HUES64 (cell line): Measurements from ENCODE around the gene LRP3.
"Not testable (repeated sequence)": the region's sequence is repeated elsewhere in the genome, so short reads cannot be mapped to it uniquely, and the experiment has no call there.

Experiments used
- H3K27ac ChIP-seq: 2 replicates; pipeline ENCODE4 v1.7.0; 2013; ENCODE audit warnings: low read depth, low read length, inconsistent platforms
- H3K27me3 ChIP-seq: 2 replicates; pipeline ENCODE4 v1.6.1; 2013; ENCODE audit warnings: mild to moderate bottlenecking, low read length; ENCODE audit not compliant: insufficient read depth
- H3K36me3 ChIP-seq: 2 replicates; pipeline ENCODE4 v1.6.1; 2013; ENCODE audit warnings: mild to moderate bottlenecking, low read length; ENCODE audit not compliant: insufficient read depth
- H3K4me1 ChIP-seq: 2 replicates; pipeline ENCODE4 v1.6.1; 2013; ENCODE audit warnings: mild to moderate bottlenecking, low read length, moderate library complexity; ENCODE audit not compliant: insufficient read depth
- H3K4me3 ChIP-seq: 2 replicates; pipeline ENCODE4 v1.5.1; 2013; ENCODE audit warnings: mild to moderate bottlenecking, low read length, moderate library complexity
- H3K9ac ChIP-seq: 2 replicates; pipeline ENCODE4 v1.6.1; 2013; ENCODE audit warnings: mild to moderate bottlenecking, low read depth, low read length
- H3K9me3 ChIP-seq: 2 replicates; pipeline ENCODE4 v1.6.1; 2013; ENCODE audit warnings: low read depth, low read length; ENCODE audit not compliant: insufficient read depth
- WGBS: fragments of 150-250, 120-280 bp; methylation state at CpG from one replicate; pipeline ENCODE4 v1.1.7; 2013; ENCODE audit warnings: missing lambda C conversion rate; 5-methylcytosine and 5-hydroxymethylcytosine counted together

LRP3 gene

GRCh38 chr19:33221638-33222037 lies 27.5 kb downstream of the LRP3 start:
- no peaks in the 10 kb centered on the region for H3K4me1 ChIP-seq
- no peak overlapping the region for H3K27ac ChIP-seq
- peaks cover 32% of the 10 kb centered on the region for H3K27me3 ChIP-seq
- no peaks in the 10 kb centered on the region for H3K36me3 ChIP-seq
- no peak overlapping the region for H3K9ac ChIP-seq
- 90% methylated on average over 6 of the region's 6 CpGs for WGBS
- H3K4me3 ChIP-seq = no peak overlapping the region
- H3K9me3 ChIP-seq = no peaks in the 10 kb centered on the region

- not testable (repeated sequence) for H3K9ac ChIP-seq, H3K4me3 ChIP-seq, H3K36me3 ChIP-seq, H3K4me1 ChIP-seq, H3K9me3 ChIP-seq, H3K27ac ChIP-seq
- peaks cover 38% of the 10 kb centered on the region for H3K27me3 ChIP-seq
- WGBS = 97% methylated on average over 2 of the region's 2 CpGs
Measured at GRCh38 chr19:33222255-33222654, 28.1 kb downstream of the LRP3 start.

DNA sequence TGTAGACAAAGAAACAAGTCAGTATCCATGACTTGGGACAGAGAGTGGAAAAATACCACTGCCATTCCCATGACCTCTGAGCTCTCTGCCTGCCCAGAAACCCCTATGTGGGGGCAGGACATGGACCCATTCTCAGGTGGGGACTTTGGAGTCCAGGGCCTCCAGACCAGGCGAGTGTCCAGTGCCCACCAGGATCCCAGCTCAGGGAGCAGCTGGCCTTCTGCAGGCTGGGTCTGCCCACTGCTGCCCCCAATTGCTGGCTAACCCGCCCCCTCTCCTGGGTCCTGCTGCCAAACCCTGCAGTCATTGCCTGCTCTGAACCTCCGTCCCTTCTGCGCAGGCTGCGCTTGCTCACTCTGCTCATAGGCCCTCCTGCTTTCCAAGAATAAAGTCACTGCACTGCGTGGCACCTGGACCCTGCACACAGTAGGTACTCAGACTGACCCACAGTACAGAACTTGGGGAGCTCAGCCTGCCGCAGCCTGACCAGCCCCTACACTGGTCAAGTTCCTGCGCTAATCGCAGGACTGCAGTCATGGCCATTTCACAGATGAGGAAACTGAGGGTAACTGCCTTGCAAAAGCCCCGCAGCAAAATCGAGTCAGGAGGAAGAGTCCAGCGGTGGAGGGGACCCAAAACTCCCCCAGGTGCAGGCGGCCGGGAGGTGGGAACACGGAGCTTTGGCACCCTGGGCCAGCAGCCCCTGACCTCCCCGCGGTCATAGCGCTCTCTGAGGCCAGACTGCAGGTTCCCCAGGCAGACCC lies 30.7 kb downstream of the LRP3 start:
- no peaks in the 10 kb centered on the region for H3K4me1 ChIP-seq
- H3K36me3 ChIP-seq = no peaks in the 10 kb centered on the region
- no peak overlapping the region; the same call in 1 of the 2 replicates for H3K9ac ChIP-seq
- H3K27ac ChIP-seq = no peak overlapping the region
- H3K4me3 ChIP-seq = peak overlapping the region; percentile 55
- 62% methylated on average over 18 of the region's 18 CpGs for WGBS
- H3K27me3 ChIP-seq = peaks cover 50% of the 10 kb centered on the region
- peaks cover 19% of the 10 kb centered on the region for H3K9me3 ChIP-seq

GRCh38 chr19:33225458-33225926 lies 31.4 kb downstream of the LRP3 start, which contains the start of gene SLC7A10:
SLC7A10 (minus strand) TSS chr19:33225850; CDS start chr19:33225703, 147 bp downstream.
- WGBS = 6% methylated on average over 57 of the region's 62 CpGs
- Histone ChIP-seq H3K4me3 (peak within 1 kb of the TSS; percentile 55), H3K9ac (peak within 1 kb of the TSS; percentile 52; the same call in 1 of the 2 replicates), H3K27ac (no peak within 1 kb of the TSS), H3K9me3 (peaks cover 19% of the 10 kb centered on the region), H3K4me1 (no peaks in the 10 kb centered on the region), H3K27me3 (peaks cover 50% of the 10 kb centered on the region), H3K36me3 (no peaks in the 10 kb centered on the region)

GRCh38 chr19:33226550-33227241 lies 32.6 kb downstream of the LRP3 start:
- Histone ChIP-seq H3K36me3 (no peaks in the 10 kb centered on the region), H3K4me1 (no peaks in the 10 kb centered on the region), H3K4me3 (peak overlapping the region; percentile 52), H3K9me3 (peaks cover 19% of the 10 kb centered on the region), H3K27me3 (peaks cover 50% of the 10 kb centered on the region), H3K9ac (peak overlapping the region; percentile 67), H3K27ac (no peak overlapping the region)
- 2% methylated on average over 66 of the region's 66 CpGs for WGBS

DNA sequence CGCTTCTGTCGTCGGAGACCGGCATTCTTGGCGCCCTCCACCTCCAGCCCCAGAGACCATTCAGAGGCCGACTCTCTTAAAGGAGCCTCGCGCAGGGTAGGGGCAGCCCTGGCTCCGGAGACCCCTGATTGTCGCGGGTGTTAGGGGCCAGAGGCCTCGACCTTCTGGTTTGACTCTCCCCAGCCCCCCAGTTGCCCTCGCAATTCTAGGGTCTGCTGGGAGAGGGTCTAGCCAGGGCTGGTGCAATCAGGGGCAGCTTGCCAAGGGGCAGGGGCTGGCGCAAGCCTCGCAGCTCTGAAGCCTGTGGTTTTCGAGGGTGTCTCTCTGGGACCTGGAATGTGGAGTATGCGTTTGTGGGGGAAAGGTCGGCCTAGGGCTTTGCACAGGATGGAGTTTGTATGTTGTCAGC lies 33.1 kb downstream of the LRP3 start:
- WGBS = 28% methylated on average over 18 of the region's 18 CpGs
- H3K9me3 ChIP-seq = peaks cover 19% of the 10 kb centered on the region

GRCh38 chr19:33227870-33228599 lies 33.9 kb downstream of the LRP3 start:
- Histone ChIP-seq H3K36me3 (no peaks in the 10 kb centered on the region), H3K9me3 (peaks cover 19% of the 10 kb centered on the region), H3K4me3 (no peak overlapping the region), H3K4me1 (no peaks in the 10 kb centered on the region), H3K9ac (no peak overlapping the region), H3K27me3 (peaks cover 50% of the 10 kb centered on the region), H3K27ac (no peak overlapping the region)
- WGBS = no CpG with 5 or more reads among the region's 1 CpG

More for the DNA sequence above, 33.1 kb downstream of the LRP3 start:
- H3K9ac ChIP-seq = peak overlapping the region; percentile 67
- no peak overlapping the region for H3K27ac ChIP-seq
- peaks cover 50% of the 10 kb centered on the region for H3K27me3 ChIP-seq
- H3K4me1 ChIP-seq = no peaks in the 10 kb centered on the region
- peak overlapping the region; percentile 52 for H3K4me3 ChIP-seq
- H3K36me3 ChIP-seq = no peaks in the 10 kb centered on the region

- Histone ChIP-seq H3K36me3 (no peaks in the 10 kb centered on the region), H3K4me3 (no peak overlapping the region), H3K27ac (no peak overlapping the region), H3K4me1 (no peaks in the 10 kb centered on the region), H3K9me3 (peaks cover 19% of the 10 kb centered on the region), H3K27me3 (peaks cover 34% of the 10 kb centered on the region), H3K9ac (no peak overlapping the region)
- 89% methylated on average over 5 of the region's 5 CpGs for WGBS
Measured at GRCh38 chr19:33229962-33230361, 35.8 kb downstream of the LRP3 start.

DNA sequence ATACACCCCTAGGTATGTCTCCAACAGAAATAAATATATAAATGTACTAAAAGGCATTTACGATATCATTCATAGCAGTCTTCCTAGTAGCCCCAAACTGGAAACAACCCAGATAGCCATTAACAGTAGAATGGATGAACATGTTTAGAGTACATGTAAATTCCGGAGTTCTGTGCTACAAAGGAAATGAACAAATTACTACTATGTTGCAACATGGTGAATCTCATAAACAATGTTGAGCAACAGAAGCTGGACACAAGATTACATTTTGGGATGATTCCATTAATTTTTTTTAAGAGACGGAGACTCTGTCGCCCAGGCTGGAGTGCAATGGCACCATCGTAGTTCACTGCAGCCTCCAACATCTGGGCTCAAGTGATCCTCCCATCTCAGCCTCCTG lies 37.4 kb downstream of the LRP3 start:
- WGBS = 93% methylated on average over 4 of the region's 5 CpGs
- Histone ChIP-seq H3K27me3 (peaks cover 19% of the 10 kb centered on the region), H3K9me3 (peaks cover 19% of the 10 kb centered on the region), H3K27ac (no peak overlapping the region), H3K36me3 (no peaks in the 10 kb centered on the region), H3K4me3 (no peak overlapping the region), H3K9ac (no peak overlapping the region), H3K4me1 (no peaks in the 10 kb centered on the region)

DNA sequence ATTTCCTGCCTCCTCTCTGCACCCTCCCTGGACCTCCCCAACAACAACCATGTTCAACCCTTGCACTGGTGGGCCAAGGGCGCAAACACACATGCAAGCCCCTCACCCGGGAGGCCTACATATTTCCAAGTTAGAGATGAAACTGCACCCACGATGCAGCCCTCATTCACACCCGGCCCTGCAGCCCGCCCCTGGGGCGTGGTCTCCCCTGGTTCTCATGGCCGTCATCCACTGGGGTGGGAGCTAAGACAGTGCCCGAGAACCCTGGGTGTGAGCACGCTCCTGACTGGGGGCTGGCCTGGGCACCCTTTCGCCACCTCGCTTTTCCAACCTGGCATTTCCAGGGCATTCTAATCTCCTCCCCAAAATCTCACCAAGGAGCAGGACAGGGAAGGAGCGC lies 38.5 kb downstream of the LRP3 start:
- Histone ChIP-seq H3K9me3 (peaks cover 13% of the 10 kb centered on the region), H3K36me3 (no peaks in the 10 kb centered on the region), H3K4me1 (no peaks in the 10 kb centered on the region), H3K4me3 (no peak overlapping the region), H3K27ac (no peak overlapping the region), H3K9ac (no peak overlapping the region), H3K27me3 (peaks cover 9% of the 10 kb centered on the region)
- WGBS = 84% methylated on average over 12 of the region's 12 CpGs
